Upper lobe of left lung (tissue), 4 donors: ENCODE data around the gene NPHP4.

Experiments
- CTCF ChIP-seq, 6 experiments: fragments of 450-650 bp in 4 of 6; fragments of 200-600 bp in 2 of 6; sonication (generic) in 2 of 6; IDR thresholded peaks; one replicate each; pipeline ENCODE4 v1.5.1; 2016 to 2019; ENCODE audit warnings: antibody characterized with exemption in 6 of 6
- EP300 ChIP-seq, 4 donors: sonication (generic); formaldehyde crosslinking; IDR thresholded peaks; one replicate each; pipeline ENCODE4 v1.5.1; 2017; ENCODE audit warnings: antibody characterized with exemption in 4 of 4, control low read depth in 2 of 4

- no peak for TF ChIP-seq CTCF (IDR thresholded peaks at IDR 0.05)
- TF ChIP-seq EP300 (IDR thresholded peaks at IDR 0.05): no peak
Observed at GRCh38 chr1:5997316-5997715, 5.1 kb upstream of the NPHP4 start.
